K562 (cell line): ENCODE results near the gene SLC9A3. TPM values are rescaled to one million over a fixed set of nuclear protein-coding genes. Genes with fewer than 3 reads are reported as not detected.

ENCODE experiments used
- ATAC-seq: fragments of 200-7000 bp; cut with Tn5 transposase; 3 replicates; pipeline ENCODE4 v1.9.1; 2020; ENCODE audit warnings: moderate library complexity
- BruUV-seq: library from RNA; stranded (reverse); fragments of 400-500 nt; replicated peaks from 2 replicates; lab custom pipeline; 2021; lab: Mats Ljungman, UMichigan
- CTCF ChIA-PET: fragments of 300-600 bp; formaldehyde crosslinking; extraction: SDS; loops from one replicate; lab custom pipeline; 2021; ENCODE audit warnings: low intra/inter-chr PET ratio; lab: Yijun Ruan, JAX
- POLR2A ChIA-PET: fragments of 300-600, 350-650 bp; sonication (Branson Sonifier 250); formaldehyde crosslinking; extraction: SDS; loops from one replicate; lab custom pipeline; 2021; ENCODE audit warnings: antibody characterized with exemption, inconsistent platforms; lab: Yijun Ruan, JAX
- DNase-seq, 4 experiments: peaks; one replicate each; pipeline versions ENCODE4 v3.0.0 to v3.0.0-alpha.2; 2011 to 2018; ENCODE audit warnings: low spot score in 3 of 4, mixed read lengths in 3 of 4; ENCODE audit errors: extremely low read depth in 1 of 4
- FAIRE-seq: peaks from 2 replicates; lab custom pipeline; 2011; peaks lifted over from hg19 to GRCh38; lab: Jason Lieb, UNC
- H2AFZ ChIP-seq: 2 replicates; pipeline ENCODE4 v1.6.0; 2011; ENCODE audit warnings: low read depth, low read length, control low read depth, inconsistent platforms
- H3K27ac ChIP-seq: fragments of 200-600 bp; 3 replicates; pipeline ENCODE4 v1.8.0; 2011; ENCODE audit warnings: low read depth, mild to moderate bottlenecking, control low read depth, inconsistent platforms, low read length, moderate library complexity, mixed read lengths; ENCODE audit errors: extremely low read depth
- H3K27me3 ChIP-seq, 2 experiments: fragments of 300-600 bp in 1 of 2; 2 replicates in 1 of 2; 3 replicates in 1 of 2; pipeline versions ENCODE4 v1.6.0 to v1.8.0; 2011; ENCODE audit warnings: inconsistent platforms in 2 of 2, low read length in 2 of 2, mild to moderate bottlenecking in 1 of 2, mixed read lengths in 1 of 2, moderate library complexity in 1 of 2; ENCODE audit not compliant: control insufficient read depth in 2 of 2, insufficient read depth in 2 of 2
- H3K36me3 ChIP-seq: fragments of 300-600 bp; 3 replicates; pipeline ENCODE4 v1.8.0; 2011; ENCODE audit warnings: mild to moderate bottlenecking, low read length, inconsistent platforms; ENCODE audit not compliant: control insufficient read depth, insufficient read depth
- H3K4me1 ChIP-seq, 2 experiments: fragments of 200-600 bp in 1 of 2; replicated peaks in 1 of 2; 2 replicates in 1 of 2; 3 replicates in 1 of 2; pipeline versions ENCODE4 v1.5.1 to v1.8.0; 2011; ENCODE audit warnings: inconsistent platforms in 2 of 2, low read length in 2 of 2, mild to moderate bottlenecking in 1 of 2, mixed read lengths in 1 of 2, moderate library complexity in 1 of 2; ENCODE audit not compliant: control insufficient read depth in 2 of 2, insufficient read depth in 2 of 2
- H3K4me2 ChIP-seq: 2 replicates; pipeline ENCODE4 v1.6.1; 2011; ENCODE audit warnings: low read length, control low read depth, inconsistent platforms, mixed read lengths; ENCODE audit not compliant: insufficient read depth
- H3K4me3 ChIP-seq: fragments of 200-600 bp; sonication (generic), shearing (Covaris generic); 2 replicates; pipeline ENCODE4 v1.5.1; 2016; ENCODE audit warnings: control low read depth, inconsistent platforms
- H3K79me2 ChIP-seq: fragments of 200-600 bp; 3 replicates; pipeline ENCODE4 v1.8.0; 2011; ENCODE audit warnings: low read length, inconsistent platforms; ENCODE audit not compliant: control insufficient read depth, insufficient read depth
- H3K9ac ChIP-seq, 2 experiments: 2 replicates each; pipeline versions ENCODE4 v1.6.0 to v1.6.1; 2011; ENCODE audit warnings: low read depth in 2 of 2, low read length in 2 of 2, control low read depth in 1 of 2, inconsistent platforms in 1 of 2, mild to moderate bottlenecking in 1 of 2, mixed read lengths in 1 of 2; ENCODE audit not compliant: insufficient read depth in 1 of 2
- H3K9me1 ChIP-seq: one replicate; pipeline ENCODE4 v1.6.0; 2011; ENCODE audit warnings: inconsistent platforms, mild to moderate bottlenecking, low read length, moderate library complexity; ENCODE audit not compliant: control insufficient read depth, insufficient read depth
- H3K9me3 ChIP-seq: replicated peaks from 2 replicates; pipeline ENCODE4 v1.5.1; 2011; ENCODE audit warnings: low read depth, low read length, inconsistent platforms; ENCODE audit not compliant: control insufficient read depth, insufficient read depth
- H4K20me1 ChIP-seq: replicated peaks from 2 replicates; pipeline ENCODE4 v1.6.1; 2011; ENCODE audit warnings: low read length, inconsistent platforms, mixed read lengths; ENCODE audit not compliant: control insufficient read depth, insufficient read depth
- BRD9 ChIP-seq: fragments of 450-650 bp; IDR thresholded peaks from 2 replicates; pipeline ENCODE4 v1.6.1; 2018; ENCODE audit warnings: low read depth; ENCODE audit not compliant: partially characterized antibody
- ETV5 ChIP-seq: sonication (generic); formaldehyde crosslinking; IDR thresholded peaks from 2 replicates; pipeline ENCODE4 v1.4.0; 2020; ENCODE audit warnings: low read depth, mild to moderate bottlenecking, missing genetic modification reagents
- RBBP5 ChIP-seq: fragments of 200-600 bp; sonication (generic); IDR thresholded peaks from 2 replicates; pipeline ENCODE4 v1.6.1; 2012; ENCODE audit warnings: borderline replicate concordance, mild to moderate bottlenecking, low read length, control low read depth, inconsistent platforms; ENCODE audit not compliant: insufficient read depth, poor library complexity, severe bottlenecking
- RBM25 ChIP-seq: fragments of 200-400 bp; formaldehyde crosslinking; IDR thresholded peaks from 2 replicates; pipeline ENCODE4 v1.6.1; 2018; ENCODE audit warnings: low read length, low read depth, moderate library complexity; ENCODE audit not compliant: severe bottlenecking
- TEAD2 ChIP-seq: fragments of 450-650 bp; IDR thresholded peaks from 2 replicates; pipeline ENCODE4 v1.6.1; 2016; ENCODE audit warnings: missing genetic modification characterization, control low read depth, missing compliant biosample characterization
- U2AF2 ChIP-seq: fragments of 200-400 bp; formaldehyde crosslinking; optimal IDR thresholded peaks from 2 replicates; pipeline ENCODE3; 2017; ENCODE audit warnings: low read depth, mild to moderate bottlenecking, low read length
- ZFX ChIP-seq: sonication (generic); formaldehyde crosslinking; IDR thresholded peaks from 2 replicates; pipeline ENCODE4 v1.8.0; 2022; ENCODE audit warnings: mild to moderate bottlenecking, missing genetic modification reagents, moderate library complexity
- WGBS: fragments of 100-300 bp; shearing (Covaris generic); methylation state at CpG from one replicate; pipeline ENCODE4 v1.1.6; 2016; ENCODE audit warnings: low coverage, mixed read lengths; ENCODE audit not compliant: insufficient coverage; ENCODE audit errors: missing lambda C conversion rate; 5-methylcytosine and 5-hydroxymethylcytosine counted together
- in situ Hi-C: fragments of 300-500 bp; cut with MboI; formaldehyde crosslinking; loops from 4 replicates; pipeline ENCODE4 v1.15.0; 2018; ENCODE audit warnings: inconsistent platforms, mixed read lengths
- intact Hi-C: fragments of 100-400 bp; cut with micrococcal nuclease; formaldehyde crosslinking; loops from 2 replicates; pipeline ENCODE4 v1.14.2; 2022
- polyA plus RNA-seq, 8 experiments: library from polyadenylated mRNA; depleted of rRNA in 4 of 8; stranded (reverse) in 5 of 8; unstranded in 3 of 8; fragments of >200 nt; fragmentation: Nextera tagmentation in 2 of 8; fragmentation: Illumina TruSeq in 1 of 8; extraction: Ambion mirVana in 2 of 8; extraction: Trizol in 1 of 8; gene quantifications; 2 replicates each; pipeline versions ENCODE4 v1.2.1 to v1.2.3, GENCODE V29; 2011 to 2014; ENCODE audit warnings: inconsistent platforms in 1 of 8, missing spikeins in 1 of 8
- total RNA-seq, 7 experiments: library from RNA; depleted of rRNA in 6 of 7; stranded (reverse); fragments of >200 nt in 6 of 7; fragmentation: Illumina TruSeq in 2 of 7; extraction: Trizol in 2 of 7; gene quantifications; 2 replicates each; pipeline versions ENCODE4 v1.2.1 to v1.2.3, GENCODE V29; 2011 to 2021; ENCODE audit warnings: low replicate concordance in 1 of 7

SLC9A3 gene
- total and polyA plus RNA-seq, 9 of the 15 experiments (the other 6 are each of a cell fraction or from before 2014, with no cell fraction given) = 1.5 to 5.8 (median 3.7) TPM; not detected in 2

- no peak for ATAC-seq
- Histone ChIP-seq H3K27ac (no peak overlapping the region), H3K4me1 (peaks cover 0 to 62% of the 10 kb centered on the region in 2 experiments; a peak in 2 of 5 replicates), H3K9me1 (no peaks in the 10 kb centered on the region), H3K4me3 (no peak overlapping the region), H3K79me2 (no peaks in the 10 kb centered on the region), H4K20me1 (peaks cover 9% of the 10 kb centered on the region; the same call in 1 of the 2 replicates), H3K36me3 (no peaks in the 10 kb centered on the region), H3K9ac (no peak overlapping the region; a peak in 1 of 4 replicates), H3K4me2 (no peak overlapping the region), H2AFZ (no peak overlapping the region), H3K27me3 (peaks cover 43 to 66% of the 10 kb centered on the region in 2 experiments; a peak in 4 of 5 replicates), H3K9me3 (no peaks in the 10 kb centered on the region)
- BruUV-seq = no TSS peak
- WGBS = 50% methylated on average over 13 of the region's 19 CpGs
- TF ChIP-seq ZFX = no peak
- TF ChIP-seq BRD9 = no peak
- no peak for TF ChIP-seq ETV5 (CRISPR knock-in tag)
- no peak for TF ChIP-seq U2AF2
- TF ChIP-seq TEAD2 = no peak
- TF ChIP-seq RBM25 = no peak
- TF ChIP-seq RBBP5 = no peak
- in situ Hi-C loops = no loop called here
- ChIA-PET CTCF (no interaction called here), POLR2A (no interaction called here)
- intact Hi-C loops = no loop called here
- no peak for DNase-seq
- no peak for FAIRE-seq
These were observed 32.4 kb downstream of the SLC9A3 start for GRCh38 chr5:491856-492155.
